HepG2 (cell line): ENCODE measurements around the gene SCGB2B2. TPM values are rescaled to one million over a fixed set of nuclear protein-coding genes. Genes with fewer than 3 reads are reported as not detected.

Experiments
- ATAC-seq: fragments of 200-7000 bp; cut with Tn5 transposase; 3 replicates; pipeline ENCODE4 v1.9.1; 2020; ENCODE audit warnings: mild to moderate bottlenecking, moderate library complexity
- BruUV-seq: library from RNA; stranded (reverse); fragments of 400-500 nt; replicated peaks from 2 replicates; lab custom pipeline; 2021; lab: Mats Ljungman, UMichigan
- CTCF ChIA-PET: fragments of 300-600 bp; formaldehyde crosslinking; extraction: SDS; loops from one replicate; lab custom pipeline; 2021; ENCODE audit warnings: low total read pairs, inconsistent platforms, low intra/inter-chr PET ratio; lab: Yijun Ruan, JAX
- POLR2A ChIA-PET: fragments of 350-600 bp; sonication (Branson Sonifier 250); formaldehyde crosslinking; loops from one replicate; lab custom pipeline; 2020; ENCODE audit warnings: antibody characterized with exemption, inconsistent platforms; lab: Yijun Ruan, JAX
- DNase-seq: peaks from one replicate; pipeline ENCODE4 v3.0.0-alpha.2; 2015; ENCODE audit warnings: low spot score
- FAIRE-seq: peaks from 3 replicates; lab custom pipeline; 2011; peaks lifted over from hg19 to GRCh38; lab: Jason Lieb, UNC
- H2AFZ ChIP-seq: one replicate; pipeline ENCODE4 v1.6.1; 2011; ENCODE audit warnings: low read length, inconsistent platforms
- H3K27ac ChIP-seq: fragments of 300-600 bp; 3 replicates; pipeline ENCODE4 v1.8.0; 2011; ENCODE audit warnings: mixed run types, mild to moderate bottlenecking, mixed read lengths, low read length, inconsistent platforms; ENCODE audit not compliant: insufficient read depth; ENCODE audit errors: extremely low read length
- H3K27me3 ChIP-seq, 2 experiments: fragments of 200-600 bp in 1 of 2; 2 replicates in 1 of 2; 3 replicates in 1 of 2; pipeline versions ENCODE4 v1.6.0 to v1.8.0; 2011; ENCODE audit warnings: low read length in 2 of 2, mild to moderate bottlenecking in 2 of 2, moderate library complexity in 2 of 2, inconsistent platforms in 1 of 2; ENCODE audit not compliant: insufficient read depth in 2 of 2, control insufficient read depth in 1 of 2
- H3K36me3 ChIP-seq, 2 experiments: fragments of 200-600 bp in 1 of 2; replicated peaks in 1 of 2; 2 replicates in 1 of 2; 3 replicates in 1 of 2; pipeline versions ENCODE4 v1.5.1 to v1.8.0; 2011; ENCODE audit warnings: low read length in 2 of 2, inconsistent platforms in 1 of 2; ENCODE audit not compliant: insufficient read depth in 2 of 2, control insufficient read depth in 1 of 2
- H3K4me1 ChIP-seq: 2 replicates; pipeline ENCODE4 v1.5.1; 2012; ENCODE audit warnings: low read length, inconsistent platforms; ENCODE audit not compliant: insufficient read depth
- H3K4me2 ChIP-seq: 2 replicates; pipeline ENCODE4 v1.6.0; 2011; ENCODE audit warnings: low read depth, low read length, inconsistent platforms
- H3K4me3 ChIP-seq, 3 experiments: fragments of 200-600 bp in 1 of 3; sonication (generic), shearing (Covaris generic) in 1 of 3; replicated peaks in 1 of 3; 2 replicates each; pipeline ENCODE4 v1.5.1; 2011 to 2016; ENCODE audit warnings: low read length in 3 of 3, inconsistent platforms in 2 of 3, low read depth in 2 of 3, mild to moderate bottlenecking in 2 of 3, control low read depth in 1 of 3, mixed read lengths in 1 of 3; ENCODE audit not compliant: insufficient read depth in 1 of 3
- H3K79me2 ChIP-seq: one replicate; pipeline ENCODE4 v1.6.1; 2011; ENCODE audit warnings: low read length, inconsistent platforms; ENCODE audit not compliant: insufficient read depth
- H3K9ac ChIP-seq: 2 replicates; pipeline ENCODE4 v1.6.0; 2011; ENCODE audit warnings: mild to moderate bottlenecking, low read depth, low read length, inconsistent platforms; ENCODE audit not compliant: insufficient read depth
- H3K9me3 ChIP-seq: 2 replicates; pipeline ENCODE4 v1.5.1; 2012; ENCODE audit warnings: mild to moderate bottlenecking, low read length
- H4K20me1 ChIP-seq: 2 replicates; pipeline ENCODE4 v1.6.0; 2011; ENCODE audit warnings: inconsistent platforms, mild to moderate bottlenecking, low read length, moderate library complexity; ENCODE audit not compliant: insufficient read depth
- CHCHD3 ChIP-seq: sonication (generic); formaldehyde crosslinking; IDR thresholded peaks from 2 replicates; pipeline ENCODE4 v1.8.0; 2022; ENCODE audit warnings: mild to moderate bottlenecking, missing genetic modification reagents, moderate library complexity
- DR1 ChIP-seq: sonication (generic); formaldehyde crosslinking; IDR thresholded peaks from 2 replicates; pipeline ENCODE4 v1.8.0; 2021; ENCODE audit warnings: mild to moderate bottlenecking, missing genetic modification reagents, inconsistent platforms
- SIN3B ChIP-seq: fragments of 150-350 bp; IDR thresholded peaks from 2 replicates; pipeline ENCODE4 v1.6.1; 2014; ENCODE audit warnings: low read length
- ZMYM4 ChIP-seq: sonication (generic); formaldehyde crosslinking; IDR thresholded peaks from 2 replicates; pipeline ENCODE4 v1.8.1; 2023; ENCODE audit warnings: mild to moderate bottlenecking, missing genetic modification reagents
- WGBS: methylation state at CpG from one replicate; pipeline ENCODE4 v1.1.6; 2017; ENCODE audit warnings: low lambda C conversion rate; 5-methylcytosine and 5-hydroxymethylcytosine counted together
- in situ Hi-C: cut with HindIII; loops from 2 replicates; pipeline ENCODE4 v1.10.0; 2017; ENCODE audit warnings: low pct_unique_long_range_greater_than_20kb; ENCODE audit not compliant: extremely low pct_ligation_motif_present
- intact Hi-C: fragments of 100-400 bp; cut with micrococcal nuclease; formaldehyde crosslinking; loops from one replicate; pipeline ENCODE4 v1.10.0; 2022; ENCODE audit not compliant: unreplicated experiment
- polyA plus RNA-seq, 8 experiments: library from polyadenylated mRNA; depleted of rRNA in 3 of 8; stranded (reverse) in 7 of 8; unstranded in 1 of 8; fragments of >200 nt; fragmentation: Illumina TruSeq in 4 of 8; extraction: Trizol in 4 of 8; gene quantifications; 2 replicates each; pipeline versions ENCODE4 v1.2.1 to v1.2.3, GENCODE V29; 2011 to 2016; ENCODE audit warnings: low read depth in 4 of 8, missing spikeins in 1 of 8, mixed read lengths in 1 of 8; ENCODE audit not compliant: insufficient read depth in 1 of 8
- total RNA-seq, 5 experiments: library from RNA; depleted of rRNA; stranded (reverse); fragments of >200 nt; fragmentation: Illumina TruSeq; extraction: Trizol; gene quantifications; 2 replicates each; pipeline ENCODE4 v1.2.3, GENCODE V29; 2016; ENCODE audit warnings: low read depth in 1 of 5
- TF ChIP-seq, protein P1 (sequence below), 2 experiments: sonication (generic) in 1 of 2; formaldehyde crosslinking in 1 of 2; IDR thresholded peaks; 2 replicates each; pipeline versions ENCODE4 v1.4.0 to v1.6.1; 2016 to 2020; ENCODE audit warnings: borderline replicate concordance in 1 of 2, low read depth in 1 of 2, mild to moderate bottlenecking in 1 of 2, missing genetic modification reagents in 1 of 2
- TF ChIP-seq, protein P2 (sequence below): sonication (generic); formaldehyde crosslinking; IDR thresholded peaks from 2 replicates; pipeline ENCODE4 v1.5.1; 2020; ENCODE audit warnings: mild to moderate bottlenecking, missing genetic modification reagents, borderline replicate concordance
- TF ChIP-seq, protein P3 (sequence below), 2 experiments: IDR thresholded peaks; 2 replicates each; pipeline ENCODE4 v1.6.1; 2011 to 2012; ENCODE audit warnings: low read length in 2 of 2, borderline replicate concordance in 1 of 2, low read depth in 1 of 2, mild to moderate bottlenecking in 1 of 2, moderate library complexity in 1 of 2

The SCGB2B2 gene
- total and polyA plus RNA-seq, 2 of the 13 experiments (the other 11 are each of a cell fraction or from before 2014, with no cell fraction given): 0.03 TPM; not detected in 1

DNA sequence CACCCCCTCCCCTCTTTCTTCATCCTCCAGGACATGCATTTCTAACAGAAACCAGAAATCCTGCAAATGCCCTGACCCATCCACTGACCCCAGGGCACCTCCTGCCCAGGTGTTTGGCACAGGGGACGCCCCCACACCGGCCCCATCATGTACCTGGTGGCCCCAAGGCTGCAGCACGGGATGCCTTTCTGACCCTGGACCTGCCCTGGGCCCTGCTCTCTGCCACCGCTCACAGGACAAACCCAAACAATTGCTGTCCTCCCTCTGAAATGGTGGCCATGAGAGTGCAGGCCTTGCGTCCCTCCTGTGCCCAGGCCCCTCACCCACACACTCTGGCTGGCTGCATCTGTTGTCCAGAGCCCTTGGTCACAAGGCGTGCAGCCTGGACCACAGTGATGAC, 12.1 kb downstream of the SCGB2B2 start:
- no peak for FAIRE-seq
- ChIA-PET CTCF (no interaction called here), POLR2A (interaction anchor here (1.3 kb wide), 1 partner anchor 9 kb away, joined by 3 read pairs; no protein-coding TSS in a partner anchor)
- H3K4me2 ChIP-seq: peak overlapping the region; percentile 43; the same call in 1 of the 2 replicates
- no peak overlapping the region for H3K4me3 ChIP-seq
- DNase-seq: no peak
- peak; percentile 14; the same call in 2 of the 3 replicates for ATAC-seq
- intact Hi-C loops: no loop called here
- no peaks in the 10 kb centered on the region for H3K36me3 ChIP-seq
- BruUV-seq: no TSS peak
- H2AFZ ChIP-seq: no peak overlapping the region
- in situ Hi-C loops: no loop called here
- no peaks in the 10 kb centered on the region; a peak in 2 of 5 replicates for H3K27me3 ChIP-seq
- H3K4me1 ChIP-seq: peaks cover 36% of the 10 kb centered on the region
- H3K9ac ChIP-seq: no peak overlapping the region
- H3K27ac ChIP-seq: no peak overlapping the region
- no peaks in the 10 kb centered on the region for H3K9me3 ChIP-seq
- WGBS: 11% methylated on average over 3 of the region's 6 CpGs
- H3K79me2 ChIP-seq: no peaks in the 10 kb centered on the region
- no peaks in the 10 kb centered on the region for H4K20me1 ChIP-seq
- TF ChIP-seq SIN3B (no peak), DR1 (CRISPR knock-in tag) (no peak), CHCHD3 (CRISPR knock-in tag) (no peak), ZMYM4 (CRISPR knock-in tag) (no peak)
- TF ChIP-seq, protein P1, sequence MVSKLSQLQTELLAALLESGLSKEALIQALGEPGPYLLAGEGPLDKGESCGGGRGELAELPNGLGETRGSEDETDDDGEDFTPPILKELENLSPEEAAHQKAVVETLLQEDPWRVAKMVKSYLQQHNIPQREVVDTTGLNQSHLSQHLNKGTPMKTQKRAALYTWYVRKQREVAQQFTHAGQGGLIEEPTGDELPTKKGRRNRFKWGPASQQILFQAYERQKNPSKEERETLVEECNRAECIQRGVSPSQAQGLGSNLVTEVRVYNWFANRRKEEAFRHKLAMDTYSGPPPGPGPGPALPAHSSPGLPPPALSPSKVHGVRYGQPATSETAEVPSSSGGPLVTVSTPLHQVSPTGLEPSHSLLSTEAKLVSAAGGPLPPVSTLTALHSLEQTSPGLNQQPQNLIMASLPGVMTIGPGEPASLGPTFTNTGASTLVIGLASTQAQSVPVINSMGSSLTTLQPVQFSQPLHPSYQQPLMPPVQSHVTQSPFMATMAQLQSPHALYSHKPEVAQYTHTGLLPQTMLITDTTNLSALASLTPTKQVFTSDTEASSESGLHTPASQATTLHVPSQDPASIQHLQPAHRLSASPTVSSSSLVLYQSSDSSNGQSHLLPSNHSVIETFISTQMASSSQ (IDR thresholded peaks at IDR 0.05; ENCODE audit: low read depth): no peak
- TF ChIP-seq, protein P1 (CRISPR knock-in tag; IDR thresholded peaks at IDR 0.05; ENCODE audit: borderline replicate concordance): no peak
- TF ChIP-seq, protein P2, sequence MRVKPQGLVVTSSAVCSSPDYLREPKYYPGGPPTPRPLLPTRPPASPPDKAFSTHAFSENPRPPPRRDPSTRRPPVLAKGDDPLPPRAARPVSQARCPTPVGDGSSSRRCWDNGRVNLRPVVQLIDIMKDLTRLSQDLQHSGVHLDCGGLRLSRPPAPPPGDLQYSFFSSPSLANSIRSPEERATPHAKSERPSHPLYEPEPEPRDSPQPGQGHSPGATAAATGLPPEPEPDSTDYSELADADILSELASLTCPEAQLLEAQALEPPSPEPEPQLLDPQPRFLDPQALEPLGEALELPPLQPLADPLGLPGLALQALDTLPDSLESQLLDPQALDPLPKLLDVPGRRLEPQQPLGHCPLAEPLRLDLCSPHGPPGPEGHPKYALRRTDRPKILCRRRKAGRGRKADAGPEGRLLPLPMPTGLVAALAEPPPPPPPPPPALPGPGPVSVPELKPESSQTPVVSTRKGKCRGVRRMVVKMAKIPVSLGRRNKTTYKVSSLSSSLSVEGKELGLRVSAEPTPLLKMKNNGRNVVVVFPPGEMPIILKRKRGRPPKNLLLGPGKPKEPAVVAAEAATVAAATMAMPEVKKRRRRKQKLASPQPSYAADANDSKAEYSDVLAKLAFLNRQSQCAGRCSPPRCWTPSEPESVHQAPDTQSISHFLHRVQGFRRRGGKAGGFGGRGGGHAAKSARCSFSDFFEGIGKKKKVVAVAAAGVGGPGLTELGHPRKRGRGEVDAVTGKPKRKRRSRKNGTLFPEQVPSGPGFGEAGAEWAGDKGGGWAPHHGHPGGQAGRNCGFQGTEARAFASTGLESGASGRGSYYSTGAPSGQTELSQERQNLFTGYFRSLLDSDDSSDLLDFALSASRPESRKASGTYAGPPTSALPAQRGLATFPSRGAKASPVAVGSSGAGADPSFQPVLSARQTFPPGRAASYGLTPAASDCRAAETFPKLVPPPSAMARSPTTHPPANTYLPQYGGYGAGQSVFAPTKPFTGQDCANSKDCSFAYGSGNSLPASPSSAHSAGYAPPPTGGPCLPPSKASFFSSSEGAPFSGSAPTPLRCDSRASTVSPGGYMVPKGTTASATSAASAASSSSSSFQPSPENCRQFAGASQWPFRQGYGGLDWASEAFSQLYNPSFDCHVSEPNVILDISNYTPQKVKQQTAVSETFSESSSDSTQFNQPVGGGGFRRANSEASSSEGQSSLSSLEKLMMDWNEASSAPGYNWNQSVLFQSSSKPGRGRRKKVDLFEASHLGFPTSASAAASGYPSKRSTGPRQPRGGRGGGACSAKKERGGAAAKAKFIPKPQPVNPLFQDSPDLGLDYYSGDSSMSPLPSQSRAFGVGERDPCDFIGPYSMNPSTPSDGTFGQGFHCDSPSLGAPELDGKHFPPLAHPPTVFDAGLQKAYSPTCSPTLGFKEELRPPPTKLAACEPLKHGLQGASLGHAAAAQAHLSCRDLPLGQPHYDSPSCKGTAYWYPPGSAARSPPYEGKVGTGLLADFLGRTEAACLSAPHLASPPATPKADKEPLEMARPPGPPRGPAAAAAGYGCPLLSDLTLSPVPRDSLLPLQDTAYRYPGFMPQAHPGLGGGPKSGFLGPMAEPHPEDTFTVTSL: no peak
- TF ChIP-seq, protein P3, sequence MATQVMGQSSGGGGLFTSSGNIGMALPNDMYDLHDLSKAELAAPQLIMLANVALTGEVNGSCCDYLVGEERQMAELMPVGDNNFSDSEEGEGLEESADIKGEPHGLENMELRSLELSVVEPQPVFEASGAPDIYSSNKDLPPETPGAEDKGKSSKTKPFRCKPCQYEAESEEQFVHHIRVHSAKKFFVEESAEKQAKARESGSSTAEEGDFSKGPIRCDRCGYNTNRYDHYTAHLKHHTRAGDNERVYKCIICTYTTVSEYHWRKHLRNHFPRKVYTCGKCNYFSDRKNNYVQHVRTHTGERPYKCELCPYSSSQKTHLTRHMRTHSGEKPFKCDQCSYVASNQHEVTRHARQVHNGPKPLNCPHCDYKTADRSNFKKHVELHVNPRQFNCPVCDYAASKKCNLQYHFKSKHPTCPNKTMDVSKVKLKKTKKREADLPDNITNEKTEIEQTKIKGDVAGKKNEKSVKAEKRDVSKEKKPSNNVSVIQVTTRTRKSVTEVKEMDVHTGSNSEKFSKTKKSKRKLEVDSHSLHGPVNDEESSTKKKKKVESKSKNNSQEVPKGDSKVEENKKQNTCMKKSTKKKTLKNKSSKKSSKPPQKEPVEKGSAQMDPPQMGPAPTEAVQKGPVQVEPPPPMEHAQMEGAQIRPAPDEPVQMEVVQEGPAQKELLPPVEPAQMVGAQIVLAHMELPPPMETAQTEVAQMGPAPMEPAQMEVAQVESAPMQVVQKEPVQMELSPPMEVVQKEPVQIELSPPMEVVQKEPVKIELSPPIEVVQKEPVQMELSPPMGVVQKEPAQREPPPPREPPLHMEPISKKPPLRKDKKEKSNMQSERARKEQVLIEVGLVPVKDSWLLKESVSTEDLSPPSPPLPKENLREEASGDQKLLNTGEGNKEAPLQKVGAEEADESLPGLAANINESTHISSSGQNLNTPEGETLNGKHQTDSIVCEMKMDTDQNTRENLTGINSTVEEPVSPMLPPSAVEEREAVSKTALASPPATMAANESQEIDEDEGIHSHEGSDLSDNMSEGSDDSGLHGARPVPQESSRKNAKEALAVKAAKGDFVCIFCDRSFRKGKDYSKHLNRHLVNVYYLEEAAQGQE (IDR thresholded peaks at IDR 0.05; ENCODE audit: borderline replicate concordance in 1 of 2, low read depth in 1 of 2, low read length in 2 of 2): no peak
